IPS-18a (cell line): ENCODE data around the gene SMIM32.

Experiments used
- H3K27ac ChIP-seq: one replicate; pipeline ENCODE4 v1.5.1; 2013; ENCODE audit warnings: low read length
- H3K27me3 ChIP-seq: one replicate; pipeline ENCODE4 v1.6.1; 2013; ENCODE audit warnings: mild to moderate bottlenecking, low read length; ENCODE audit not compliant: control insufficient read depth, insufficient read depth
- H3K36me3 ChIP-seq: one replicate; pipeline ENCODE4 v1.6.1; 2013; ENCODE audit warnings: low read depth, low read length; ENCODE audit not compliant: control insufficient read depth
- H3K4me1 ChIP-seq: one replicate; pipeline ENCODE4 v1.6.1; 2013; ENCODE audit warnings: low read depth, low read length; ENCODE audit not compliant: control insufficient read depth
- H3K4me3 ChIP-seq: one replicate; pipeline ENCODE4 v1.5.1; 2013; ENCODE audit warnings: low read length
- H3K9ac ChIP-seq: one replicate; pipeline ENCODE4 v1.6.1; 2013; ENCODE audit warnings: mild to moderate bottlenecking, low read length, moderate library complexity
- H3K9me3 ChIP-seq: one replicate; pipeline ENCODE4 v1.6.1; 2013; ENCODE audit warnings: low read depth, low read length; ENCODE audit not compliant: control insufficient read depth

SMIM32 gene

DNA sequence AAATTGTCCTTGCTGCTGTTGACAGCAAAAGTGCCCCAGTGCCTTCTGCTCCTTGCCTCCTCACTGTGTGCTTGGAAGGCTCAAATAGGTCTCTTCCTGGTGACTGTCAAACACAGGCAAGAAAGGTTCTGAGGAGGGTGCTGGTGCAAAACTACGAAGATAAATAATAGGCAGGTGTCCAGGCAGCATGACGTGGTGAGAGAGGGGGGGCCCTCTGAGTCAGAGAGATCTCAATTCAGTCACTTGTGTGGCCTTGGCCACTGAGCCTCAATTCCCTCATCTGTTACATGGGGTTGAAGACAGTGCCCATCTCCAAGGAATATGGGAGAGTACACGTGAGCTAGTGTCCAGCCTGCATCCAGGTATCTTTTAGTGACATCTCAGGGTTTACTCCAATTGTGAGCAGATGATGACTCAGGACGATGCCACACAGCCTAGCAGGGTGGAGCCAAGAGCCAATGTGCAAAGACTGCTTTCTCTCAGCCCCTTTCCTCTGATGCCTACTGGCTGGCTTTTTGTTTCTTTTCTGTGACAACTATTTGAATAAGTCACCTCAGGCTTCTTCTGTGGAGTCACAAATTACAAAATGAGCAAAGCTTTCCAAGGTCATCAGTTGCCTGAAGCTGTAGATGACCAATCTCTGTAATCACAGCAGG is 29.7 kb upstream of the SMIM32 start:
- no peak overlapping the region for H3K27ac ChIP-seq
- H3K4me3 ChIP-seq: no peak overlapping the region
- no peaks in the 10 kb centered on the region for H3K36me3 ChIP-seq
- no peaks in the 10 kb centered on the region for H3K27me3 ChIP-seq
- H3K9ac ChIP-seq: no peak overlapping the region
- H3K9me3 ChIP-seq: no peaks in the 10 kb centered on the region
- peaks cover 6% of the 10 kb centered on the region for H3K4me1 ChIP-seq

DNA sequence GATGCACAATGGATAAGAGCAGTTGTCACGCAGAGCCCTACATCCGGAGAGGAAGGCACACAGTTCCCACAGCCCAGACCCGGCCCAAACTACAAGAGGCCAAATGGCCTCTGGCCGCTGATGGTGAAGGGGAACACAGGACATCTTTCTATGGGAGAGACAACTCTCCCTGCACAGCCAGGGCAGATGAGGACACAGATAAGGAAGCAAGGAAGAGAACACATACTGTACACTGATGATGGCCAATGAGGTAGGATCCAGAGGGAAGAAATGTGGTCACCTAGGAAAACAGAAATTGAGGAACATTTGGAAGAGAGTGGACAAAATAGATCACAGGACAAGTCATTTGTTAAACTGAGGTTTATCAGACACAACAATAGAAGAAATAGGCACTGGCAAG is 28.4 kb upstream of the SMIM32 start:
- no peaks in the 10 kb centered on the region for H3K36me3 ChIP-seq
- no peak overlapping the region for H3K4me3 ChIP-seq
- H3K9ac ChIP-seq: no peak overlapping the region
- H3K4me1 ChIP-seq: peaks cover 4% of the 10 kb centered on the region
- no peaks in the 10 kb centered on the region for H3K27me3 ChIP-seq
- no peak overlapping the region for H3K27ac ChIP-seq
- no peaks in the 10 kb centered on the region for H3K9me3 ChIP-seq

DNA sequence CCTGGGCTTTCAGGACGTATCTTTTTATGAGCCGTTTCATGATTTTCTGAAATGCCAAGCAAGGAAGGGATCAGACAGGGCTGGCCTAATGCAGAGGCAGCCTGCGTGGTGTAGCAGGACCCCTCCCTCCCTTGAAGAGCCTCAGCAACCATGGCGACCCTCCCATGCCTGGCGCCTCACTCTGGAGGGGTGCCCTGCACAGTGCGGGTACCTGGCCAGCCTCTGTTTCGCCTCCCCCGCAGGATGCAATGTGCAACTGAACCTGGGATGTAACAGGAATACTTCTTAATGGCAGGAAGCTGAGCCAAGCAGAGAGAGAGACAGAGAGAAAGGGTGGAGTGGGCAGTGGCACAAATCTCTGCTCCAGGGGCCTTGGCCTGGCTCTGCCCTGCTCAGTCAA is 23.3 kb upstream of the SMIM32 start:
- Histone ChIP-seq H3K9me3 (no peaks in the 10 kb centered on the region), H3K9ac (no peak overlapping the region), H3K27me3 (peaks cover 5% of the 10 kb centered on the region), H3K27ac (no peak overlapping the region), H3K36me3 (no peaks in the 10 kb centered on the region), H3K4me1 (no peaks in the 10 kb centered on the region), H3K4me3 (no peak overlapping the region)

DNA sequence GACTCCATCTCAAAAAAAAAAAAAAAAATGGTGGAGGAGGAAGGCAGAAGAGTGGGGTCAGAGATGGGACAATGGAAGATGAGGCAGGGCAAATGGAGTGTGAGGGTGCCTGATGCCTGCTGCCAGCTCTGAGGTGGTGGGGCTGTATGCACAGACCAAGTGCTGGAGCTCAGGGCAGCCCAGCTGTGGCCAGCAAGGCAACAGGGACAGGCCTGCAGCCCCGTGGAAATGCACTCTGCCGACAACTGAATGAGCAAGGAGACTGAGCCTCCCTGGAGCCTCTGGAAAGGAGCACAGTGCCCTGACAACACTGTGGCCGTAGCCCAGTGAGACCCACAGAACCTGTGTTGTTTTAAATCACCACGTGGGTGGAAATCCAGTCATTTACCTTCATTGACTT is 22.9 kb upstream of the SMIM32 start:
- Histone ChIP-seq H3K36me3 (no peaks in the 10 kb centered on the region), H3K27ac (no peak overlapping the region), H3K9ac (no peak overlapping the region), H3K9me3 (no peaks in the 10 kb centered on the region), H3K4me1 (no peaks in the 10 kb centered on the region), H3K27me3 (peaks cover 9% of the 10 kb centered on the region), H3K4me3 (no peak overlapping the region)

DNA sequence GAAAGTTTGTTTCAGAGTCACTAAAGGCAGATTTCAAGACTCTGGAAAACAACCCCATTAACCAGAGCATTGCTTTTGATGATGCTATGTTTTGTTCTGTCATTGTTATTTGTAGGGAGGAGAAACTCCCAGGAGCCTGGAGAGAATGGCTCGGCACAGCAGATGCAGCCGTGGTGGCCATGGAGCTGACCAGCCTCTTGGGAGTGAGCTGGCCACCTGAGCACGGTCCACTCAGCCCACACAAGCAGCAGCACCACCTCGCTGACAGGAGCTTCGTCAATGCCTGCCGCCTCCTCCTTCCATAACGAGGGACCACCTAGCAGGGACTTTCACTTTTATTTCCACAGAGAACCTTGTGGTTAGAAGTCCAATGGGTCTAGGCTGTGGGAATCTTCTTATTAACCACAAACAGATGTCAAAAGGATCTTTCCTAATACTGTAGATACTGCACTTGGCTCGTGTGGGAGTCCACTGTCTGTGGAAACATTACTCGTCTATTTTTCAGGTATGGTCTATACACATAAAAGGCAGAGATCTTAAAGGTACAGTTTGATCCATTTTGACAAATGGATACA is 21.0 kb upstream of the SMIM32 start:
- no peaks in the 10 kb centered on the region for H3K4me1 ChIP-seq
- no peak overlapping the region for H3K9ac ChIP-seq
- H3K27ac ChIP-seq: no peak overlapping the region
- H3K4me3 ChIP-seq: no peak overlapping the region
- no peaks in the 10 kb centered on the region for H3K9me3 ChIP-seq
- H3K36me3 ChIP-seq: no peaks in the 10 kb centered on the region
- H3K27me3 ChIP-seq: peaks cover 22% of the 10 kb centered on the region

DNA sequence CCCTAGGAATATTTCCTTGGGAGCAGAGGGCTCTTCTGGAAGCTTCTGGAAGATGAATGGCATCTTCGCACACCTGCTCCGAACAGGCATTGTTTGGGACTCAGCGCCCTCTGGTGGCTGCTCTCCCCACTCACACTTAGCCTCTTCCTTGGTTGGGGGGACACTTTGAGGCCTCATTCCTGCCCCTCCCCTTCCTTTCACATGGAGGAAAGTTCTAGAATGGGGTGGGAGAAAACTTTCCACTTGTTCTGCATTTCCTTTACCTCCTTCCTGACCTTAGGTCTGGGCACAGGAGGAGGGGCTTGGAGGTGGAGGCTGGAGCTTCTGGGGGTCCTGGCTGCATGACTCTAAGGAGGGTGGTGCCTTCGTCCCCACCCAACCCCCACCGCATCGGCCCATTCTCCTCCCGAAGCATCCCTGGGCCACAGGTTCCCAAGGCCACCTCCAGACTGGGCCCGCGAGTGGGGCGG is 19.3 kb upstream of the SMIM32 start:
- H3K36me3 ChIP-seq: no peaks in the 10 kb centered on the region
- no peak overlapping the region for H3K27ac ChIP-seq
- no peak overlapping the region for H3K9ac ChIP-seq
- H3K4me3 ChIP-seq: no peak overlapping the region
- H3K27me3 ChIP-seq: peaks cover 36% of the 10 kb centered on the region
- no peaks in the 10 kb centered on the region for H3K9me3 ChIP-seq
- H3K4me1 ChIP-seq: no peaks in the 10 kb centered on the region

DNA sequence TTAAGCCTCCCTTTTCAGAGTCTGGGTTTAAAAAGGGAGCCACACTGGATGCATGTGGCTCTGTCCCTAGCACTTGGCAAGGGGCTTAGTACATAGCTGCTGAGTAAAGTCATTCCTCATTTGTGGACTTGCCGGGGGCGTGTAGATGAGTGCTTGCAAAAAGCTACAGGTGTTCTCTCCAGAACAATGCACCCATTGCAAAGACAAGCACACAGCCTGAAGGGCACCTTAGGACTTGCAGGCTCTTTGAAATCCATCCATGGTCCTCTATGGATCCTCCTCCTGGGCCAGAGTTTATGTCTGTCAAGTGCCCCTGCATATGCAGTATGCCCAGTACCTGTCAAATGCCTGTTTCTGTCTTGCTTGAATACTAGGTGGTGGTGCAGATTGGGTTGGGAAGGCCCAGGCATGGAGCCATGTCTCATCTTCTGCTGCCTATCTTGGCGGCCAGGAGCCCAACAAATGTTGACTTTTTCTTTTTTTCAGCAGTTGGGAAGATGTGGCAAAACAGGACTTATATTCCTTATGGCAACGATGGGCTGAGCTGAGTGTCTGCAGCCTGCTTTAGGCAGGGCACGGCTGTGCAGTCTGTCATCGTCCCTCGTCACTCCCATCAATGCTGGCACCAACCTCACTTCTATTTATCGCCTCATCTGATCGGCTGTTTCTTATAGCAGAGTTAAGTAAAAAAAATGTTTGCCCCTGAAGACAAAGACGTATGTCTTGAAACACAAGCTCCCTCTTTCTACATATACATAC is 18.5 kb upstream of the SMIM32 start:
- Histone ChIP-seq H3K4me3 (no peak overlapping the region), H3K4me1 (no peaks in the 10 kb centered on the region), H3K9ac (no peak overlapping the region), H3K36me3 (no peaks in the 10 kb centered on the region), H3K9me3 (no peaks in the 10 kb centered on the region), H3K27me3 (peaks cover 45% of the 10 kb centered on the region), H3K27ac (no peak overlapping the region)

DNA sequence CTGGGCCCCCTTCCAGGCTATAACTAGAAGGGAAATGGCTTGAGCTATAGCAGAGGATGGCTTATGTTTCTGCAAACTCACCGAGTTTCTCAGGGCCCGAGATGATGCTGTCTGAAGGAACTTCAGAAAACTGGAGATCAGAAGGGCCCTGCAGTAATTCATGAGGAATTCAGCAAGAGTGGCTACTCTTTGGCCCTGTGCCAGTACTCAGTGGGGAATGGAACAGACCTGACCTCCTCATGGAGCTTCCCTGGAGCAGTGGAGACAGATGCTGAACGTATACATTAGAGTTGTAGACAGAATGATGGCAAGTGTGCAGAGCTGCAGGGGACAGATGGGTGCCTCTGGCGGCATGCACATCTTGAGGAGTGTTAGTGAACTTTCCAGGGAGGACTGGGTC is 17.3 kb upstream of the SMIM32 start:
- H3K27ac ChIP-seq: no peak overlapping the region
- H3K9me3 ChIP-seq: no peaks in the 10 kb centered on the region
- H3K9ac ChIP-seq: no peak overlapping the region
- H3K36me3 ChIP-seq: no peaks in the 10 kb centered on the region
- H3K4me1 ChIP-seq: no peaks in the 10 kb centered on the region
- no peak overlapping the region for H3K4me3 ChIP-seq
- H3K27me3 ChIP-seq: peaks cover 57% of the 10 kb centered on the region

DNA sequence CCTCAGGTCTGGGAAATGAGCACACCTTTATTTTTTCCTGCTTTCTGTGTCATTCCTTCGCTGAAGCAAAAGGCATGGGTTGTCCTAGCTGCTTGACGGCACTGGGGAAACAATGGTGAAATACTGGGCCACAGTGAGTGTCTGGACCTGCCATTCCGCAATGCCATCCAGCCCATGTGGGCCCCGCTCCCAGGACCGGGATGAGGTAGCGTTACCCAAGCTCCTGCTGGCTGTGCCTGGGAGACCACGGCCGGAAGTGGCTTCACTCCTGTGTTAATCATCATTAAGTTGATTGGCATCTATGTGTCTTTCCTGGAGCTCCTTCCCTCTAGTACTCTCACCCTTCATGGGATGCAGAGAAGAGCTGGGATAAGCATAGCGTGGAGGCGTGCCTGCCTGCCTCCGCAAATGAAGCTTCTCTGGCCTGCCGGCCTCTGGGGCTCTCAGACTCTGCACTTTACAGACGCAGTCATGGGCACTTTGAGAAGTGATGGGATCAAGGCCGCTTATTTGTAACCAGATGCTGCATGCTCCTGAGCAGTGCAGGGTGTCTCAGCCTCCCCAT is 16.5 kb upstream of the SMIM32 start:
- no peak overlapping the region for H3K4me3 ChIP-seq
- no peaks in the 10 kb centered on the region for H3K36me3 ChIP-seq
- no peaks in the 10 kb centered on the region for H3K4me1 ChIP-seq
- H3K9ac ChIP-seq: no peak overlapping the region
- peaks cover 65% of the 10 kb centered on the region for H3K27me3 ChIP-seq
- no peaks in the 10 kb centered on the region for H3K9me3 ChIP-seq
- no peak overlapping the region for H3K27ac ChIP-seq

DNA sequence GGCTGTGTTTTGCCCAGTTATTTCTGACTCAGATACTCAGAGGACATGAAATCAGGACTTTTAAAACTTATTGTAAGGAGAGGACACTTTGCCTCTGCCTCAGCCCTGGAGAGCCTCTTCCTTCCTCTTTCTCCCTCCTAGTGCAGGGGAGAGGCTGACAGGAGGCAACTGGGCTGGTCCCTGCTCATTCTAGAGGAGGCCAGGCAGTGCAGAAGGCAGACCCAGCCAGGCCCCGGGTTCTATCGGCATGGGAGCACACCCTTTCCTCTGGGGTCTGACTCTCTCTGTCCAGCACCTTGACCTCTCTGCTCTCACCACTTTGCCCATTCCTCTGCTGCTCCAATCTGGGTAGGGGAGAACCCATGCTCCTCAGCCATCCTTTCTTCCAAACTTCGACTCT is 16.0 kb upstream of the SMIM32 start:
- Histone ChIP-seq H3K27ac (no peak overlapping the region), H3K9me3 (no peaks in the 10 kb centered on the region), H3K9ac (no peak overlapping the region), H3K36me3 (no peaks in the 10 kb centered on the region), H3K27me3 (peaks cover 70% of the 10 kb centered on the region), H3K4me1 (no peaks in the 10 kb centered on the region), H3K4me3 (no peak overlapping the region)

DNA sequence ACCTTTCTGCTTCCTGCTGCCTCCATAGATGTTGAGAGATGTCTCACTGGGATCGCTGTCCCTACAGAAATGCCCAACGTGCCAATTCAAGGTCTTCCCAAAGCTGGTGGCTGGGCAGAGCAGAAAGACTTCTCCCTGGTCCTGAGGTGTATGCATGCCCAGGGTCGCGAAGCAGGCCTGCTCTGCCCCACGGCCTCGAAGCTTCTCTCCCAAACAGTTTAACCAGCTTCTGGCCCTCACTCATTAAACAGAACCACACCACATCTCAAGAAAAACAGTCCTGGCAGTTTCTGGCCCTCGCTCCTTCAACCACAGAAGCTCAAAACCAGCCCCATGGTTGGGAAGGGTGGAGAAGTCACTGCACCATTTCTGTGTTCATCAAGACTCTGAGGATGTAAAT is 14.7 kb upstream of the SMIM32 start:
- Histone ChIP-seq H3K4me1 (peaks cover 4% of the 10 kb centered on the region), H3K36me3 (no peaks in the 10 kb centered on the region), H3K27me3 (peaks cover 76% of the 10 kb centered on the region), H3K9ac (no peak overlapping the region), H3K9me3 (no peaks in the 10 kb centered on the region), H3K27ac (no peak overlapping the region), H3K4me3 (no peak overlapping the region)
